Measurements from ENCODE around the gene MESD. TPM values are rescaled to one million over a fixed set of nuclear protein-coding genes. Genes with fewer than 3 reads are reported as not detected.
"Not testable (repeated sequence)": the region's sequence is repeated elsewhere in the genome, so short reads cannot be mapped to it uniquely, and the experiment has no call there.

Gene MESD
- total RNA-seq, 2 donors from 2014 or later: 17.3 to 19.4 TPM

DNA sequence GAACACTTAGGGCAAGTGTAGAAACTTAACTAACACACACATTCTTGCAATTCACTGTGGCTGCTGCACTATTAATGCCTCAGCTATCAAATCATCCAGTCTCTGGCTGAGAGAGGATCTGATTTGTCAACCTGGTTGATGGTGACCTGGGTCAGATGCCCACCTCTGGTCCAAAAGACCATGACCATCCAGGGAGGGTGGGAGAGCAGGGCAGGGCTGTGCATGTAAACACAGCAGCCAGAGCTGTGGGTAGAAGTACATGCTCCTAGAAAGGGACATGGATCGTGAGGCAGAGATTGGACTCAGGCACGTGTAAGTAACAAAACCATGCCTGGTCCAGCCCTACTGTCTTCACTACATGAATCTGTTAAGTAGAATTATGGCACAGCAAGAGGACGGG, 17.3 kb downstream of the MESD start:
- intact Hi-C loops (cut with DNase I): loop anchor here (5.0 to 10.0 kb wide), 3 partner anchors 407 to 517 kb away; no protein-coding TSS in a partner anchor
- ATAC-seq (no peak), DNase-seq (no peak)

DNA sequence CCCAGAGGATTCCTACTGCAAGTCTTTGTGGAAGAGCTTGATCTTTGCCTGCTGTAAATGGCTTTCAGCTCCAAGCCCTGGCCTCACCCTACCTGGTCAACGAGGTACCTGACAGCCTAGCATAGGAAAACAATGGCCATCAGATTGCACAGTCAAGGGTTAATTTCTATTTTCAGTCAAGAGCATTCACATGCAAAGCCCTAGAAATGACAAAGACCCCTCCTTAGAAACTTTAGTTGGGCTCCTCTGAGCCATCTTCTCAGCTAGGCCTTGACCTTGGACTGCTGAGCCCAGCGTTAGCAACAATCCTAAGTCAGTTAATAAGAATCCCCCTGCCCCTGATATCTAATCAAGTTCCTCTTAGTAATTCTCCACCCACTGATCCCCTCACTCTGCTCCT, 18.5 kb downstream of the MESD start:
- DNase-seq: no peak
- intact Hi-C loops (cut with DNase I): loop anchor here (2.0 to 10.0 kb wide), 5 partner anchors 192 to 516 kb away; partner anchors contain the start of gene CEMIP (in 1 of the 2)

DNA sequence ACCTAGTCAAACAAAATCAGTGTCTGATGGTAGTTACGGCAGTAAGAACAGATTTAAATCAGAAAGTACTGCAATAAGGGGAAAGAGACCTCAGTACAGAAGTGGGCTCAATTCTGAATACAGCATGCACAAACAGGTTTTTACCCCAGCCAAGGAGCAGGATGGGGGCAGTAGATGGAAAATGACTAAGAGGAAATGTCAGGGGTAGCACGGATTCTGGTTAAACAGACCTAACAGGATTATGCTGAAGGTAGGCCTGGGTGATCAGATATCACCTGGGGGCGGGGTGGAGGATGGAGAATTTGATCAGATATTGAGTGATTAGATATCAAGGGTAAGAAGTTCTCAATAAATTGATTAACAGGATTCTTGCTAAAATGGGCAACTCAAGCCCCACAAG, 19.0 kb downstream of the MESD start:
- intact Hi-C loops (cut with DNase I): loop anchor here (2.0 to 10.0 kb wide), 5 partner anchors 192 to 516 kb away; partner anchors contain the start of gene CEMIP (in 1 of the 2)
- DNase-seq: no peak
- ATAC-seq: no peak

More for the DNA sequence above, 18.5 kb downstream of the MESD start:
- no peak for ATAC-seq

DNA sequence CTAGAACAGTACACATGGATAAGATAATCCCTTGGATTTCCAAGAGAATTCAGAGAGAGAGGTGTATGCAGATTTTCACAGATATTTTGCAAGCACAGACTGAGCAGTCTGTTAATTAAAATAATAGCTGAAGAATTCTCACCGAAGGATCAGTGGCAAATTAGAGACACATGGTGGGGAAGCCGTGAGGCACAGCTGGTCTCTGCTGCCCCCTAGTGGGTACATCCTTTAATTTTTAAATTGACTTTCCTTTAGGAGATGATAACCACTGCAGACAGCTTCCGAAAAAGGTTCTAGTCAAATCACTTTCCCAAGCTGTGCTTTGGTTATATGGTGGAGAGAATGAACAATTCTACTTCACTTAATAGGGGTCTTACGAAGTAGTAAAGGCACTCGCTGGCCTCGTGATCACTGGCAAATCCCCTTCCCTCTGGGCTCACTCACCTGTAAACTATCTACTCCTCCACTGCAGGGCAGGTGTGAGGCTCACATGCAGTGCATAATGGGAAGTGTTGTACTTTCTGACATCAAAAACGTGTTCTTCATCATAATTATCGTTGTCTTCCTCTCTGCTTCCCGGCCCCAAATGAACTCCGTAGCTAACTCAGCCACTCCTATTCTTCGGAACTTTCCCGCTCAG, 19.5 kb downstream of the MESD start:
- intact Hi-C loops (cut with DNase I): loop anchor here (2.0 to 10.0 kb wide), 5 partner anchors 191 to 515 kb away; partner anchors contain the start of gene CEMIP (in 1 of the 2)
- peak; percentile 59 to 72 for ATAC-seq
- DNase-seq: peak; percentile 55

DNA sequence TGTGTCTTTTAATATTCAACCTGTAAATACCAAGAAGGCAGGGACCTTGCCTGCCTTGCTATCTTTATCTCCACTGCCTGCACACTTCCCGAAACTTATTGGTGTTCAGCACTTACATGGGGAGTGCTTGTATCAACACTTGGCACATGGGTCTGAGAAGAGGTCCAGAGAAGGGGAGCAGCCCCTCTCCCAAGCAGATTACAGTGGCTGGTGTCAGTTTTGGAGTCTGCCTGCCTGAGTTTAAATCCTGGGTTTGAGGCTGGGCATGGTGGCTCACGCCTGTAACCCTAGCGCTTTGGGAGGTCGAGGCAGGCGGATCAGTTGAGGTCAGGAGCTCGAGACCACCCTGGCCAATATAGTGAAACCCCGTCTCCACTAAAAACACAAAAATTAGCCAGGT, 20.3 kb downstream of the MESD start:
- no peak for DNase-seq
- ATAC-seq: no peak
- intact Hi-C loops (cut with DNase I): loop anchor here in 1 of 2 donors (5.0 kb wide), 1 partner anchor 192 kb away; the partner anchor contains the start of gene CEMIP

DNA sequence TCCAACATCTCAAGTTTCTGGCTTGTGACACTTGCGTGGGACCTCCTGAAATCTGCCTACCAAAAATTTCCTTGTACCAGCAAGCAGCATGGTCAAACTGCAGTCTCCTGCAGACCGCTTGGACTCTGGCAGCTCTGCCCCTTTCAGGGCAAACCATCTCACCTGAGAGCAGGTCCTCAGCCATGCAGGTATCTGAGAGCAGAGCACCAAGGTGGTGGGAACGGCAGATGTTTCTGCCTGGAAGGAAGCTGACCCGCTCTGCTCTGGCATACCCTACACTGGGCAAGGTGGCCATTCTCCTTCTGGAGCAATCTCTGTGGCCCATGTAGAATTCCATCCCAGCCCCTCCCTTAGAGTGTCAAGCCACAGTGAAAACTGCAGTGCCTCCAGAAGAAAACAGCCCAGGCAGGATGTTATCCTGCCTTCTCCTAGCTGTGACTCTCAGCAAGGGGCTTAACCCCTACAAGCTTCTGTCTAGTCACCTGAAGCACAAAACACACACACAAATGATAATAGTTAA, 21.6 kb downstream of the MESD start:
- no peak for ATAC-seq
- DNase-seq: no peak
- intact Hi-C loops (cut with DNase I): loop anchor here in 1 of 2 donors (5.0 kb wide), 1 partner anchor 191 kb away; the partner anchor contains the start of gene CEMIP

DNA sequence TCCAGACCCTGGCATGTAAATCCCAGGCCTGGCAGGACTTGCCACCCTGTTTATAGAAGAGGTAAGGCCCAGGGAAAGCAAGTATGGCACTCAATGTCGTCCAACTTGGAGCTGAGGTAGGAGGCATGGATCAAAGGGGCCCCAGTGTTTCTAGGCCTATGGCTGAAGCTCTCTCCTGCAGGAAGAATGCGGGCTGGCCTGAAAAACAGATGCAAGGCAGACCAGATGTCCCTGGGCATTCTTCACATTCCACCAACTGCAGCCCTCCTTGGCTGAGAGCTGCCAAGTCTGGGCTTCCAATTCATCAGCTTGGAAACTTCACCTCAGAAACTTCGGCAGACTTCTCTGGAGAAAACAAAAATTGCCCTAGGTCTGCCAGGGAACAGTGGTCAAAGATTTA, 22.2 kb downstream of the MESD start:
- ATAC-seq (peak in 1 of 2 donors; percentile 50), DNase-seq (no peak)
- intact Hi-C loops (cut with DNase I): loop anchor here in 1 of 2 donors (5.0 kb wide), 1 partner anchor 190 kb away; the partner anchor contains the start of gene CEMIP

DNA sequence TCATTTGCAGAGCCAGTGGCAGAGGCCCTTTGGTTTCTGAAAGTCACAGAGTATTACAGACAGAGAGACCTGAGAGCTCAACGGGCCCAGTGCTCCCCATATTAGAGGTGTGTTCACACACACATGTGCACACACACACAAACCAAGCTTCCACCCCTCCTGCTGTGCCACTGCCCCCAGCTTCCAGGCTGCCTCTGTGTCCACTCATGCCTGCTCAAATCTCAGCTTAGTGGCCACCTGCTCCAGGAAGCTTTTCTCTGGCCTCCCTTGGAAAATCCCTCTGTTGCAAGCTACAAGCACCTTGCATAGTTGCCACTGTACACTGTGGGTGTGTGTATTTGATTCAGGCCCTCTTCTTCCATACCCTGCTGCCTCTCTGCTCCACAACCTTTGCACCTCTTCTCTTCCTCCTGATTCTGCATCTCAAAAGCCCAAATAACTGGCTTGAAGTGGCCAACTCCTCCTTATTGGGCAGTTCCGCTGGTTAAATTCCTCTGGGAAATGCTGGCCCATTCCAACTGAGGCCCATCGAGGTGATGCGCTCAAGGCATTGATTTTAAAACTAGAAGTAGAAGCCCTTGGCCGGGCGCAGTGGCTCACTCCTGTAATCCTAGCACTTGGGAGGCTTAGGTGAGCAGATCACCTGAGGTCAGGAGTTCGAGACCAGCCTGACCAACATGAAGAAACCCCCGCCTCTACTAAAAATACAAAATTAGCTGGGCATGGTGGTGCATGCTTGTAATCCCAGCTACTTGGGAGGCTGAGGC, 23.0 kb downstream of the MESD start:
- DNase-seq: no peak
- intact Hi-C loops (cut with DNase I): loop anchor here in 1 of 2 donors (5.0 kb wide), 1 partner anchor 189 kb away; the partner anchor contains the start of gene CEMIP
- ATAC-seq: no peak

DNA sequence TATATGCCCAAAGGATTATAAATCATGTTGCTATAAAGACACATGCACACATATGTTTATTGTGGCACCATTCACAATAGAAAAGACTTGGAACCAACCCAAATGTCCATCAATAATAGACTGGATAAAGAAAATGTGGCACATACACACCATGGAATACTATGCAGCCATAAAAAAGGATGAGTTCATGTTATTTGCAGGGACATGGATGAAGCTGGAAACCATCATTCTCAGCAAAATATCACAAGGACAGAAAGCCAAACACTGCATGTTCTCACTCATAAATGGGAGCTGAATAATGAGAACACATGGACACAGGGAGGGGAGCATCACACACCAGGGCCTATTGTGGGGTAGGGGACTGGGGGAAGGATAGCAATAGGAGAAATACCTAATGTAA, 24.2 kb downstream of the MESD start:
- intact Hi-C loops (cut with DNase I): loop anchor here in 1 of 2 donors (5.0 kb wide), 1 partner anchor 188 kb away; the partner anchor contains the start of gene CEMIP
- not testable (repeated sequence) for DNase-seq, ATAC-seq

DNA sequence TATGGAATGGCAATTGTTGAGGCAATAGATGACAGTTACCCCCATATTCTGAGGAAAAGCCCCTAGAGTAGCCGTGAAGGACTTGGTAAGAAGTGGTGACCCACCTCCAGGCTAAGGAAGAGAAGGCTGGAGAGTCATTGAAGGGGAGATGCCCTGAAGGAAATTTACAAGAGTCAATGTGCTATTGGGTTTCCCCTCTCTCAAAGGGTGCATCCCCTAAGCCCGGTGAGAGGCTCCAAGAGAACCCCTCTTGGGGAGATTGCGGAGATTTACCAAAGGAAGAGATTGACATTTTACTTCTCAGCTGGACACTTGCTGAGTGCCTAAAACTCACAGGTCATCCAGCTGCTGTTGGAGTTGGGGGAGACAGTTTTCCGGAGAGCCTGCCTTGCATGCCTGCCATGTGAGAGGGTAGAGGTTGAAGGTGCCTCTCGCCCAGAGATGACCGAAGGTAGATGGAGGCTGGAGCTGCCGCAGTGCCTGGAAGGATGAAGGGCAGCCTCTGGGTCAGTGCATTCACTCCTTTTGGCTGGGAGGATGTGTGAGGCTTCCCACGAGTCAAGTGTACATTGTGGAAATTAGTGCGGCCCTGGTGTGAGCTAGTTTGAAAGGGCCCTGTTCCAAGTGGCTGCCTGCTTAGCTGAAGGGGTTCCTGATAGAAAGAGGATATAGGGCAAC, 30.7 kb downstream of the MESD start:
- ATAC-seq (no peak), DNase-seq (no peak)
- intact Hi-C loops (cut with DNase I): loop anchor here in 1 of 2 donors (10.0 kb wide), 1 partner anchor 404 kb away; no protein-coding TSS in a partner anchor

DNA sequence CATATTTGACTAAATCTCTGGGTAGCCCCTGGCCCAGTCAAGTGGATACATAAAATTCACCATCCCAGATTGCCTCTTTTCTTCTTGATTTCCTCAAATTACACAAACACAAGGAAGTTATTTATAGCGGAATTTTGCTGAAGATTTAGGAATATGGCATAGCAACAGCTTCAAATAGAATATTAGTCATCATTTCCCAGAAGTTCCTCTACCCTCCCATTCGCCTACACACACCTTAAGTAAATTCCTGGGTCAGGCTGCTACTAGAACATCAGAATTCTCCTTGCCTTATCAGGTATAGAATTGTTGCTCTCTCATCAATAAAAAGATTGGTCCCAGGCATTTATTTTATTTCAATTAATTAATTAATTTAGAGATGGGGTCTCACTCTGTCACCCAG, 31.6 kb downstream of the MESD start:
- intact Hi-C loops (cut with DNase I): loop anchor here in 1 of 2 donors (10.0 kb wide), 1 partner anchor 403 kb away; no protein-coding TSS in a partner anchor
- ATAC-seq: no peak
- no peak for DNase-seq

DNA sequence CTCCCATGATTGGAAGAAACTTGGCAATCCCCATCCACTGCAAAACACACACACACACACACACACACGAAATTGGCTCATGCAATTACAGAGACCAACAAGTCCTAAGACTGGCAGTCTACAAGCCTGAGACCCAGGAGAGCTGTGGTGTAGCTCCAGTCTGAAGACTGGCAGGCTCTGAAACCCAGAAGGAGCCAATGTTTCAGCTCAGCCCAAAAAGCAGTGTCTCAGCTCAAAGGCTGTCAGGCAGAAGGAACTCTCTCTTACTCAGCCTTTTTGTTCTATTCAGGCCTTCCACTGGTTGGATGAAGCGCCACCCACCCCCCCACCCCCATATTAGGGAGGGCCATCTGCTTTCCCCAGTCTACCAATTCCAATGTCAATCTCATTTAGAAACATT, 32.1 kb downstream of the MESD start:
- intact Hi-C loops (cut with DNase I): loop anchor here in 1 of 2 donors (10.0 kb wide), 1 partner anchor 403 kb away; no protein-coding TSS in a partner anchor
- ATAC-seq (no peak), DNase-seq (no peak)

DNA sequence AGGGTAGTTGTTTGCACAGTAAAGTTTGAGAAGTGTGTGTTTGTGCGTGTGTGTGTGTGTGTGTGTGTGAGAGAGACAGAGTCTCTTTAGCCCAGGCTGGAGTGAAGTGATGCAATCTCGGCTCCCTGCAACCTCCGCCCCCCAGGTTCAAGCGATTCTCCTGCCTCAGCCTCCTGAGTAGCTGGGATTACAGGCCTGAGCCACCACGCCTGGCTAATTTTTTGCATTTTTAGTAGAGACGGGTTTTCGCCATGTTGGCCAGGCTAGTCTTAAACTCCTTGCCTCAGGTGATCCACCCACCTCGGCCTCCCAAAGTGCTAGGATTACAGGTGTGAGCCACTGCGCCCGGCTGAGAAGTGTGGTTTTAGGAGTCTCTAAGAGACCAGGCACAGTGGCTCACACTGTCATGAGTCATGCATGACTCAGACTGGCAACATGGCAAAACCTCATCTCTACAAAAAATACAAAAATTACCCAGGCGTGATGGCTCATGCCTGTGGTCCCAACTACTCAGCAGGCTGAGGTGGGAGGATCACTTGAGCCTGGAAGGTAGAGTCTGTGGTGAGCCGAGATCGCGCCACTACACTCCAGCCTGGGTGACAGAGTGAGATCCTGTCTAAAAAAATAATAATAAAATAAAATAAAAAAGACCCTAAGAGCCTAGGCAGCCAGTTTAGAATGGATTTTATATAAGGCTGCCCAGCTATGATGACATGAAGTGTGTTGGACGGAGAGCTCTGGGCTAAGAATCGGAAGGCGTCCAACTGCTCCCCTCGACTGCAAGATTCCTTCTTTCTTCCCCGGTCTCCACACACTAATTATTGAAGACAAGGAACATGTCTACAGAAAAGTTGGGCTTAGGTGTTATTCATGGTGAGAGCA, 33.8 kb downstream of the MESD start:
- peak in 1 of 2 donors; percentile 77 for ATAC-seq
- DNase-seq: not testable (repeated sequence)
- intact Hi-C loops (cut with DNase I): loop anchor here in 1 of 2 donors (10.0 kb wide), 1 partner anchor 401 kb away; no protein-coding TSS in a partner anchor

DNA sequence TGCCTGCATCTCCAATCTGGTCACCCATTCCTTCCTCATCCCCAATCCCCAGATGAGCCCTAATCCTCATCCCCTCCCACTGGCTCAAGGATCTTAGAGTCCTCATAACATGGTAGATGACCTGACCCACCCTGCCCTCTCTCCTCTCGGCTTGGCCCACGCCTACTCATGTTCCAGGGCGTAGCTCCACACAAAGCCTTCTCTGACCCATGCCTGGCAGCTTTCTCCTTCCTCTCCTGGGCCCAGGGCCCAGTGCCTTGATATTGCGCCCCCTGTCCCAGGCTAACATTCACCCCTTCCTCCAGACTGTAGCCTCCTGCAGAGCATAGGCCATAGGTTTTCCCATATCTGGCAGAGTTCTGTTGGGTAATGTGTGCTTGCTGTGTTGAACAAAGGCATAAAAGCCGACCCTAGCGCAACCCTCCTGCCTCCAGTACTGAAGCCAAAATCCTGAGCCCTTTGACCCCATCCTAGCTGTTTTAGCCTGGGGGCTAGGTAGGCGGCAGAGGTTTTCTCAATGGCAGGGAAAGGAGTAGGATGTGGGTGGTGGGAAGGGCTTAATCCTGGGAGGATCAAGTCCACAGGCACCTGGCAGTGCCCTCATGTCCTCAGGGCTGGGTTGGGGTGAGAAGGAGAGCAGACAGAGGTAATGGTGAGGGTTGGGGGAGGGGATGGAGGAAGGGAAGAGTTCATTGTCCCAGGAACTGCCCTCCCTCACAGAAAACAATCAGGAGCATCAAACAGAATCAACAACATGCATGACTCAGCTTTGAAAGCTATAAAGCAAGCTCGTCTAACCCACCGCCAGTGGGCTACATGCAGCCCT, 35.5 kb downstream of the MESD start:
- ATAC-seq: no peak
- DNase-seq: no peak
- intact Hi-C loops (cut with DNase I): loop anchor here in 1 of 2 donors (10.0 kb wide), 1 partner anchor 399 kb away; no protein-coding TSS in a partner anchor

DNA sequence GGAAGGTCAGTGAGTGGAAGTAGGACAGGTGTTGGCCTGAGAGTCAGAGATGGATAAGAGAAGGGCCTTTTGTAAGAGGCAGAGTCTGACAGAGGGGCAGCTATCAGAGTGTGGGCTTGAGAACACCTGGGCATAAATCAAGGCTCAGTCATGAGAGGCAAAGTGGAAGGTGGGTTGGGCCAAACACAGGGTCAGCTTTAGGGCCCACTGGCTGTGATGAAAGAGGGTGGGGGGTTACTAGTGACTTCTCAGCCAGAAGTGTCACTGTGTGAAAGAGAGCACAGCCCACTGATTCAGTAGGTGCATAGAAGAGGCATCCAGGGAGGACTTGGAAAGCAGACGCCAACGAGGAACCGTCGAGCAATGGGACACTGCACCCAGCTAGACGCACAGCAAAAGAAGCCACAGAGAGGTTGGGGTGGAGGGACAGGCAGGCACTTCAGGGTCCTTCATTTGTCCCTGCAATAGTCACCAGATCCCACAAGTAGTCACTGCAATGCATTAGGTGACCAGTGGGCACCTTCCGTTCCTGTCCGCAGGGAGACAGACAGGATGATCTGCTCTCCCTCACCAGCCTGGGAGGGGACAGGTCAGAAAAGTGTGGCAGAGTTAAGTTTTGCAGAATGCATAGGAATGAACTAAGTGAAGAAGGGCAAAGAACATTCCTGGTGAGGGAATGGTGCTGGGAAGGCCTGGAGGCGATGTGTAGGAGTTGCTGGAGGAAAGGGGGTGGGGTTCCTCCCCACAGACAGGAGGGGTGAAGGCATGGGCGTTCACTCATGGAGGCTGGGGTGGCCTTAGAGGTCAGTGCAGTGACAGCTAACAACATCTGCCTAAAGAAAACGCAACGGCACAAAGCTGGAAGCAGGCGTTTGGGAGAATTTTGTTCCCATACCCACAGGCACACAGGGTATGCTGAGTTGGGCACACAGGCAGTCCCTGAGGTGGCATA, 36.3 kb downstream of the MESD start:
- no peak for ATAC-seq
- DNase-seq: no peak
- intact Hi-C loops (cut with DNase I): loop anchor here in 1 of 2 donors (10.0 kb wide), 1 partner anchor 398 kb away; no protein-coding TSS in a partner anchor

DNA sequence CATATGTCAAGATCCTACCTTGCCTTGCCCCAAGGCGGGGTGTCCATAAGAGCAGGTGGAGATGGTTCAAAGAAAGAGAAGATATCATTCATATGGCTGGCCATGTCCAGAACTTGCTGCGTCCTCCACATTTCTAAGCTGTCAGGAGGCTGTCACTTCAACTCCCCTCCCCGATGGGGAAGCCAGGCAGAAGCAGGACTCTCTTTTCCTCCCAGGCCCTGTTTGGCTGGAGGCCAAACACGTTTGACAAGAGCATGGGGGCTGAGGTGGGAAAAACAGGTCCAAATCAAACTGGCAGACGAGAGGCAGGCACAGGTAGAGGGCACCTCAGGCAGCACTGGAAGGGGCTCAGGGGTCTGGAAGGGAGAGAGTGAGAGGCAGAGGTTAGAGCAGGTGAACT, 37.7 kb downstream of the MESD start:
- ATAC-seq: no peak
- intact Hi-C loops (cut with DNase I): loop anchor here in 1 of 2 donors (10.0 kb wide), 1 partner anchor 397 kb away; no protein-coding TSS in a partner anchor
- DNase-seq: no peak
